Measurements from ENCODE around the gene DCC. TPM values are rescaled to one million over a fixed set of nuclear protein-coding genes. Genes with fewer than 3 reads are reported as not detected.

The DCC gene
- total and polyA plus RNA-seq, 2 donors (not counting 1 experiment from before 2014, with no cell fraction given): not detected

DNA sequence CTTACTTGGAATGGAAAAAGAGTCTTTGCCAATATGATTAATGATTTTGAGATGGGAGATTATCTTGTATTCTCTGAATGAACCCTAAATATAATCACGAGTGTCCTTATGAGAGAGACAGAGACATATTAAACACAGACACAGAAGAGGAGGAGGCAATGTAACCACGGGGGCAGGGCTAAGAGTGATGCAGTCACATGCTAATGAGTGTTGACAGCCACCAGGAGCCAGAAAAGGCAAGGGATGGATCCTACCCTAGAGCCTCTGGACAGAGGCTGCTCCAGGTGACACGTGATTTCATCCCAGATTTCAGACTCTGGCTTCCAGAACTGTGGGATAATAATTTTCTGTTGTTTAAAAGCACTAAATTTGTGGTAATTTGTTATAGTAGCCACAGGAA lies 1204.9 kb downstream of the DCC start:
- Mint-ChIP-seq H3K4me1 (no peaks in the 10 kb centered on the region), H3K27ac (no peak overlapping the region), H3K9me3 (ENCODE audit: insufficient read depth) (peaks cover 4% of the 10 kb centered on the region), H3K4me3 (no peak overlapping the region), H3K27me3 (no peaks in the 10 kb centered on the region)
- ChIA-PET POLR2A (no interaction called here), CTCF (no interaction called here)
- TF ChIP-seq EZH2 (IDR thresholded peaks at IDR 0.05; ENCODE audit: borderline replicate concordance, insufficient read depth, low read depth, low read length, poor library complexity, severe bottlenecking): no peak
- TF ChIP-seq, protein P1, sequence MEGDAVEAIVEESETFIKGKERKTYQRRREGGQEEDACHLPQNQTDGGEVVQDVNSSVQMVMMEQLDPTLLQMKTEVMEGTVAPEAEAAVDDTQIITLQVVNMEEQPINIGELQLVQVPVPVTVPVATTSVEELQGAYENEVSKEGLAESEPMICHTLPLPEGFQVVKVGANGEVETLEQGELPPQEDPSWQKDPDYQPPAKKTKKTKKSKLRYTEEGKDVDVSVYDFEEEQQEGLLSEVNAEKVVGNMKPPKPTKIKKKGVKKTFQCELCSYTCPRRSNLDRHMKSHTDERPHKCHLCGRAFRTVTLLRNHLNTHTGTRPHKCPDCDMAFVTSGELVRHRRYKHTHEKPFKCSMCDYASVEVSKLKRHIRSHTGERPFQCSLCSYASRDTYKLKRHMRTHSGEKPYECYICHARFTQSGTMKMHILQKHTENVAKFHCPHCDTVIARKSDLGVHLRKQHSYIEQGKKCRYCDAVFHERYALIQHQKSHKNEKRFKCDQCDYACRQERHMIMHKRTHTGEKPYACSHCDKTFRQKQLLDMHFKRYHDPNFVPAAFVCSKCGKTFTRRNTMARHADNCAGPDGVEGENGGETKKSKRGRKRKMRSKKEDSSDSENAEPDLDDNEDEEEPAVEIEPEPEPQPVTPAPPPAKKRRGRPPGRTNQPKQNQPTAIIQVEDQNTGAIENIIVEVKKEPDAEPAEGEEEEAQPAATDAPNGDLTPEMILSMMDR (IDR thresholded peaks at IDR 0.05): no peak
- DNase-seq (no peak), ATAC-seq (ENCODE audit: low read depth) (no peak)
- no peak overlapping the region for H3K9ac ChIP-seq (ENCODE audit: low read length)
- H3K27ac ChIP-seq (ENCODE audit: low read length in 2 of 2): no peak overlapping the region
- no peaks in the 10 kb centered on the region for H3K9me3 ChIP-seq (ENCODE audit: control extremely low read depth in 1 of 3, control insufficient read depth in 2 of 3, insufficient read depth in 1 of 3, low read length in 2 of 3)
- H3K4me2 ChIP-seq (replicated peaks; ENCODE audit: low read depth, low read length, poor library complexity, severe bottlenecking): no peak overlapping the region
- intact Hi-C loops (cut with micrococcal nuclease): no loop called here
- no peaks in the 10 kb centered on the region for H3K36me3 ChIP-seq (replicated peaks in 1 of 2; ENCODE audit: control extremely low read depth in 1 of 2, control insufficient read depth in 1 of 2, extremely low read depth in 1 of 2, insufficient read depth in 2 of 2, low read length in 1 of 2)
- H3K79me2 ChIP-seq (ENCODE audit: control insufficient read depth, insufficient read depth, low read length): no peaks in the 10 kb centered on the region
- no peak overlapping the region for H2AFZ ChIP-seq (ENCODE audit: insufficient read depth, low read depth, low read length, poor library complexity, severe bottlenecking)
- H3K4me3 ChIP-seq (ENCODE audit: control extremely low read depth in 1 of 5, extremely low read depth in 1 of 5, insufficient read depth in 1 of 5, low read depth in 2 of 5, low read length in 4 of 5): no peak overlapping the region
- H4K20me1 ChIP-seq (ENCODE audit: control insufficient read depth, insufficient read depth, low read length, poor library complexity, severe bottlenecking): no peaks in the 10 kb centered on the region
- H3K27me3 ChIP-seq (replicated peaks in 1 of 4; ENCODE audit: control extremely low read depth in 1 of 4, control insufficient read depth in 3 of 4, insufficient read depth in 4 of 4, low read length in 3 of 4): no peaks in the 10 kb centered on the region
- no peaks in the 10 kb centered on the region for H3K4me1 ChIP-seq (ENCODE audit: control insufficient read depth in 2 of 2, insufficient read depth in 2 of 2, low read length in 2 of 2)
- no CpG with 5 or more reads among the region's 3 CpGs for WGBS (ENCODE audit: insufficient coverage)

DNA sequence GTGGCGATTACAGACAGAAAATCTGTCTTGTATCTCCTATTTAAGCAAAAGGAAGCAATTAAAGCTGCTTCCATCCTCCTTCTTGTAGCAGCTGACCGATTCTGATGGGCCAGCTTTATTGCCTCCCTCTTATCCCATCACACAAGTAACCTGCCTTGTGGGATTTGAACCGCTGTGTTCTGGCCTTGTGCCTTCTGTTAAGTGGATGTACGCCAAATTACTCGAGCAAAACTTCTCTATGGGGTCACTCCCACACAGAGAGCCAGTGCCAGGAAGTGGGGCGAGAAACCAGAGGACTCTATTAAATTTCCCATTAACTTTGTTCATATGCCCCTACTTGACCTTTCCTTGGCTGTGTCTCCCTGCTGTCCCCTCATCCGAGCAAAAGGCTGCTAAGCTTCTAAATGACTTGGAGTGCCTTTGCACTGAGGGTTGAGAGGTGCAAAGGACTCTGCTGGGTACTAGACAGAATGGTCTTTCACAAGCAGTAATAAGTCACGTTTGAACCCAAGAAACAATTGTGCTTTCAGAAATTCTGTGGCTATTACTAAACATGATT lies 1212.0 kb downstream of the DCC start:
- H3K27ac ChIP-seq (ENCODE audit: low read length in 2 of 2): no peak overlapping the region
- no peaks in the 10 kb centered on the region for H3K4me1 ChIP-seq (ENCODE audit: control insufficient read depth in 2 of 2, insufficient read depth in 2 of 2, low read length in 2 of 2)
- Mint-ChIP-seq H3K27me3 (no peaks in the 10 kb centered on the region), H3K9me3 (ENCODE audit: insufficient read depth) (peaks cover 3% of the 10 kb centered on the region), H3K27ac (no peak overlapping the region), H3K4me1 (no peaks in the 10 kb centered on the region), H3K4me3 (no peak overlapping the region)
- no peaks in the 10 kb centered on the region for H3K79me2 ChIP-seq (ENCODE audit: control insufficient read depth, insufficient read depth, low read length)
- H3K9me3 ChIP-seq (ENCODE audit: control extremely low read depth in 1 of 3, control insufficient read depth in 2 of 3, insufficient read depth in 1 of 3, low read length in 2 of 3): peaks cover 0 to 2% (median 0%) of the 10 kb centered on the region in 3 donors
- no peak for DNase-seq
- no peak overlapping the region for H3K4me3 ChIP-seq (ENCODE audit: control extremely low read depth in 1 of 5, extremely low read depth in 1 of 5, insufficient read depth in 1 of 5, low read depth in 2 of 5, low read length in 4 of 5)
- H3K36me3 ChIP-seq (replicated peaks in 1 of 2; ENCODE audit: control extremely low read depth in 1 of 2, control insufficient read depth in 1 of 2, extremely low read depth in 1 of 2, insufficient read depth in 2 of 2, low read length in 1 of 2): no peaks in the 10 kb centered on the region
- ChIA-PET CTCF (no interaction called here), POLR2A (no interaction called here)
- H3K27me3 ChIP-seq (replicated peaks in 1 of 4; ENCODE audit: control extremely low read depth in 1 of 4, control insufficient read depth in 3 of 4, insufficient read depth in 4 of 4, low read length in 3 of 4): no peaks in the 10 kb centered on the region
- no peak for TF ChIP-seq EZH2 (IDR thresholded peaks at IDR 0.05; ENCODE audit: borderline replicate concordance, insufficient read depth, low read depth, low read length, poor library complexity, severe bottlenecking)
- TF ChIP-seq, protein P1 (IDR thresholded peaks at IDR 0.05): no peak
- H2AFZ ChIP-seq (ENCODE audit: insufficient read depth, low read depth, low read length, poor library complexity, severe bottlenecking): no peak overlapping the region
- H4K20me1 ChIP-seq (ENCODE audit: control insufficient read depth, insufficient read depth, low read length, poor library complexity, severe bottlenecking): no peaks in the 10 kb centered on the region
- 86% methylated on average over 6 of the region's 8 CpGs for WGBS (ENCODE audit: insufficient coverage)
- no peak overlapping the region for H3K9ac ChIP-seq (ENCODE audit: low read length)
- H3K4me2 ChIP-seq (replicated peaks; ENCODE audit: low read depth, low read length, poor library complexity, severe bottlenecking): no peak overlapping the region
- intact Hi-C loops (cut with micrococcal nuclease): no loop called here
- no peak for ATAC-seq (ENCODE audit: low read depth)

Data from B cell (primary cell).